ENCODE measurements around the gene CCDC170.

Gene CCDC170

DNA sequence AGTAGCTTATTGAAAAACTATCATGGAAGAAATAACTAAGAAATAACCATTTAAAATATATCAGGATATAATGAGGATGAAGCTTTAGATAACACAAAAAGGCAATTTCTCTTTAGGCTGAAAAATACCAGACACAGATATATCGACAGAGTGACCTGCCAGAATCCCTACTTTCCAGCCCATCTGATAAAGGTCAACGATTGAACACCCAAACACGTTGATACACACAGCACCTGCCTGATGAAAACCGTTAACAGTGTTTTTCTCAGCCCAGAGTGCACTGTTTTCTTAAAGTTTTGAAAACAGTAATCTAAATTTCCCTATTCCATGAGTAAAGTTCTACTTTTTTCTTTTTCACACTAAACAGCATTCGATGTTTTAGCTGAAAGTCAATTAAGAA is 170.6 kb downstream of the CCDC170 start:
- Histone ChIP-seq H3K4me3 (ENCODE audit: low read length) (no peak overlapping the region), H3K36me3 (ENCODE audit: insufficient read depth, low read length) (no peaks in the 10 kb centered on the region), H2AFZ (ENCODE audit: low read depth, low read length) (no peak overlapping the region), H3K27me3 (ENCODE audit: insufficient read depth, low read length) (peaks cover 2% of the 10 kb centered on the region), H3K9me3 (ENCODE audit: low read length) (no peaks in the 10 kb centered on the region), H3K4me1 (ENCODE audit: insufficient read depth, low read length) (no peaks in the 10 kb centered on the region)

- peaks cover 2% of the 10 kb centered on the region for H3K27me3 ChIP-seq (ENCODE audit: insufficient read depth, low read length)
- H3K9me3 ChIP-seq (ENCODE audit: low read length), result no peaks in the 10 kb centered on the region
- no peaks in the 10 kb centered on the region for H3K4me1 ChIP-seq (ENCODE audit: insufficient read depth, low read length)
- no peak overlapping the region for H3K4me3 ChIP-seq (ENCODE audit: low read length)
- no peaks in the 10 kb centered on the region for H3K36me3 ChIP-seq (ENCODE audit: insufficient read depth, low read length)
- no peak overlapping the region for H2AFZ ChIP-seq (ENCODE audit: low read depth, low read length)
Measured at GRCh38 chr6:151665329-151665728, 171.5 kb downstream of the CCDC170 start.

GRCh38 chr6:151666526-151666925 is 172.7 kb downstream of the CCDC170 start:
- H3K4me1 ChIP-seq (ENCODE audit: insufficient read depth, low read length), result no peaks in the 10 kb centered on the region
- peaks cover 2% of the 10 kb centered on the region for H3K27me3 ChIP-seq (ENCODE audit: insufficient read depth, low read length)
- no peak overlapping the region for H2AFZ ChIP-seq (ENCODE audit: low read depth, low read length)
- H3K36me3 ChIP-seq (ENCODE audit: insufficient read depth, low read length), result no peaks in the 10 kb centered on the region
- no peaks in the 10 kb centered on the region for H3K9me3 ChIP-seq (ENCODE audit: low read length)
- no peak overlapping the region for H3K4me3 ChIP-seq (ENCODE audit: low read length)

- H3K27me3 ChIP-seq (ENCODE audit: insufficient read depth, low read length), result peaks cover 2% of the 10 kb centered on the region
- H3K9me3 ChIP-seq (ENCODE audit: low read length), result no peaks in the 10 kb centered on the region
- H3K4me3 ChIP-seq (ENCODE audit: low read length), result no peak overlapping the region
- no peak overlapping the region for H2AFZ ChIP-seq (ENCODE audit: low read depth, low read length)
- no peaks in the 10 kb centered on the region for H3K36me3 ChIP-seq (ENCODE audit: insufficient read depth, low read length)
- no peaks in the 10 kb centered on the region for H3K4me1 ChIP-seq (ENCODE audit: insufficient read depth, low read length)
Measured at GRCh38 chr6:151669208-151669560, 175.4 kb downstream of the CCDC170 start.

DNA sequence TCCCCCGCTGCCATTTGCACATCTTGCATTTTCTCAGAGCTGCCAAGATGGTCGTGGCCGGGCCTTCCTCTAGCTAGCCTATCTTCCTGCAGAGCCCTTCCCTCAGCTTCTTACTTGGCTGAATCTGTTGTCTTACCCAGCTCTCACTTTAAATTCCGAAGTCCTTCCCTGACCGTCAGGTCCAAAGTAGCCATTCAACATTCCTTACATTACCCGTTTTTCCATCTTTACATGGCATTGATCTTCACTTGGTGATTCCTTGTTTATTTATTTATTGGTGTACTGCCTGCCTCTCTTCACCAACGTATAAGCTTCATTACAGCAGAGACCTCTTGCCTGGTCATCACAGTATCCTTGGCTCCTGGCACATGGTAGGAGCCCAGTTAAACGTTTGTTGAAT is 176.3 kb downstream of the CCDC170 start:
- Histone ChIP-seq H3K9me3 (ENCODE audit: low read length) (no peaks in the 10 kb centered on the region), H3K4me1 (ENCODE audit: insufficient read depth, low read length) (no peaks in the 10 kb centered on the region), H3K27me3 (ENCODE audit: insufficient read depth, low read length) (peaks cover 2% of the 10 kb centered on the region), H2AFZ (ENCODE audit: low read depth, low read length) (no peak overlapping the region), H3K4me3 (ENCODE audit: low read length) (no peak overlapping the region), H3K36me3 (ENCODE audit: insufficient read depth, low read length) (no peaks in the 10 kb centered on the region)

Measured in neuron (in vitro differentiated cells).